LNCaP clone FGC (cell line): Measurements from ENCODE around the gene ARID3A.

Source experiments
- DNase-seq: peaks from one replicate; pipeline ENCODE4 v3.0.0-alpha.2; 2011; ENCODE audit warnings: low read depth
- H3K4me3 ChIP-seq: 2 replicates; pipeline ENCODE4 v1.5.1; 2011; ENCODE audit warnings: mild to moderate bottlenecking, low read depth, low read length, control low read depth
- TF ChIP-seq, protein P1 (sequence below): IDR thresholded peaks from 2 replicates; pipeline ENCODE4 v1.5.1; 2012; ENCODE audit warnings: mild to moderate bottlenecking; ENCODE audit not compliant: control insufficient read depth, insufficient read depth; ENCODE audit errors: extremely low read depth

Gene ARID3A

GRCh38 chr19:971795-972194 is 46.0 kb downstream of the ARID3A start:
- H3K4me3 ChIP-seq, result no peak overlapping the region
- no peak for DNase-seq
- TF ChIP-seq, protein P1, sequence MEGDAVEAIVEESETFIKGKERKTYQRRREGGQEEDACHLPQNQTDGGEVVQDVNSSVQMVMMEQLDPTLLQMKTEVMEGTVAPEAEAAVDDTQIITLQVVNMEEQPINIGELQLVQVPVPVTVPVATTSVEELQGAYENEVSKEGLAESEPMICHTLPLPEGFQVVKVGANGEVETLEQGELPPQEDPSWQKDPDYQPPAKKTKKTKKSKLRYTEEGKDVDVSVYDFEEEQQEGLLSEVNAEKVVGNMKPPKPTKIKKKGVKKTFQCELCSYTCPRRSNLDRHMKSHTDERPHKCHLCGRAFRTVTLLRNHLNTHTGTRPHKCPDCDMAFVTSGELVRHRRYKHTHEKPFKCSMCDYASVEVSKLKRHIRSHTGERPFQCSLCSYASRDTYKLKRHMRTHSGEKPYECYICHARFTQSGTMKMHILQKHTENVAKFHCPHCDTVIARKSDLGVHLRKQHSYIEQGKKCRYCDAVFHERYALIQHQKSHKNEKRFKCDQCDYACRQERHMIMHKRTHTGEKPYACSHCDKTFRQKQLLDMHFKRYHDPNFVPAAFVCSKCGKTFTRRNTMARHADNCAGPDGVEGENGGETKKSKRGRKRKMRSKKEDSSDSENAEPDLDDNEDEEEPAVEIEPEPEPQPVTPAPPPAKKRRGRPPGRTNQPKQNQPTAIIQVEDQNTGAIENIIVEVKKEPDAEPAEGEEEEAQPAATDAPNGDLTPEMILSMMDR, result no peak

DNA sequence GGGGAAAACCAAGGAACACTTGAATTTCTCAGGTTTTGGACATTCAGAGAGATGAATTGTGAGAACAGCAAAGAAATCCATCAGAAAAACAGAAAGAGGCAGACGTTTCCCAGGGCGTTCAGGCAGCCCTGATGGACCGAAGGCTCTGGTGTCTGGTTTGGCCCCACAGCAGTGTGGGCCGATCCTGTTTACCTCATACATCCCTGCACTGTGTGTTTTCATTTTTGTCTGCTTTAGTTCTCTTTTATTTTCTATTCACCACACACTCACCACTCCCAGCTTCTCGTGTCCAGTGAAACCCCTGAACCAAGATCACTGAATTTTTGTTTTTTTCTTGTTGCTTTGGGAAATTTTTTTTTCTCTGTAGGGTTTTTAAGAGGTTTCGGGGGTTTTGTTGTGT is 46.4 kb downstream of the ARID3A start:
- H3K4me3 ChIP-seq, result no peak overlapping the region
- TF ChIP-seq, protein P1, result no peak
- no peak for DNase-seq

DNA sequence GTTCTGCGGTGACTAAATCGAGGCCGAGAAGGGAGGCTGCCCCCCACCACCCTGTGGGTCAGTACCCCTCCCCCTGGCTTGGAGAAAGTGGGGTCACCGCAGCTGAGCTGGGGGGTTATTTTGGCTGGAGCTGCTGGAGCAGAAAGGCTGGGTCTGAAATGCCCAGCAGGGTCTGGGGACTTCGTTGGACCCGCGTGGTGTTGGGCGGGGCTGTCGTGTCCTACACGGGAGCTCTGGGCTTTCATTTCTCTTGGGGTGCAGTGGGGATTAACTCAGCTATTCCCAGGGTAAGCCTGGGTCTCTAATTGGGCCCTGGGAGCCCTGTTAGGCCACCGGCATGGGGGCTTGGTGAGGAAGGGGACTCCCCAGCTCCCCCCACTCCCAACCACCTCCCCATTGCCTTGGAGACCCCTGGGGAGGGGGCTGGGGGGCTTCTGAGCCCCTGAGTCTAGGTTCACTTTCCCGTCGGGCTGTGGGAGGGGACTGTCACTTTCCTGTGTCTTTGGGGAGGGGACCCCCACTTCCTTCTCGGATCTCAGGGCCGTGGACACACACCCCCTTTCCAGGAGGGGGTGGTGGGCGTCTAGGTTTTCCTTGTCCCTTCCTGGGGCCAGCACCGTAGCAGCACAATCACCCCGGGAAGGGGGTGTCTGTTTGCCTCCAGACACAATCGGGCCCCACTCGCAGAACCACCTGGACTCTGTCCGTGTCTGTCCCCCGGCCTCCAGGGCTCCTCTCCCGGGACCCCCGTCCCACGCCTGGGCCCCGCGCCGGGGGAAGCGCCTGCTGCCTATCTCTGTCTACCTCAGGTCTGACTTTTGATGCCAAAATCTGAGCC is 48.1 kb downstream of the ARID3A start:
- no peak for DNase-seq
- no peak overlapping the region for H3K4me3 ChIP-seq
- TF ChIP-seq, protein P1, result no peak

DNA sequence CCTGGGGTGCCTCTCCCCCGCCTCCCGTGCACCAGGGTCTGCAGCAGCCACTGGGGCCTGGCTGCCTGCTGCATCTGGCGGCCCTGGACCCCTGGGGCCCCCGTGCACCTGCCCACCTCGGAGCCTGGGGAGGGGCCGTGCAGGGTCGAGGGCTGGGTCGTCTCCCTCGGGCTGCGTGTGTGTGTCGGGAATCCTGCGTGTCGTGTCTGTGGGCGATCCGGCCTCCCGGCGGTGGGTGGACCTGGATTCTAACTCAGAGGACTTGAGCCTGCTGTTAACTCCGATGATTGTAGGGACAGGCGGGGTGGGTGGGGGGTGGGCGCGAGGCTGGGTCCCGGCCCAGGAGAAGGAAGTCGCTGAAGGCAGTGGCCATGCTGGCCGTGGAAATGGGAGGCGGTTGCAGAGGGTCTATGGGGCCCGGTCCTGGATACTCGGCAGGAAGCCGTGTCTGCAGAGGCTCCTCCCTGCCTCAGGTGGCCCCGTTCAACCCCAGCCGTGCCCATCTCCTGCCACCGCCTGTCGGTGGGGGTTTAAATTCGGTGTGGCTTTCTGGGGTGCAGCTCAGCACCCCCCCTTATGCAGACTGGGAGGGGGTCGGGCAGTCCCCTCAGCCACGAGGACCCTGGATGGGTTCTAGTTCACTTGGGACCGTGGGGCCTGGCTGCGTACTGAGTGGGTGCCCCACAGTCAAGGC is 48.9 kb downstream of the ARID3A start:
- TF ChIP-seq, protein P1, result no peak
- no peak overlapping the region for H3K4me3 ChIP-seq
- no peak for DNase-seq

DNA sequence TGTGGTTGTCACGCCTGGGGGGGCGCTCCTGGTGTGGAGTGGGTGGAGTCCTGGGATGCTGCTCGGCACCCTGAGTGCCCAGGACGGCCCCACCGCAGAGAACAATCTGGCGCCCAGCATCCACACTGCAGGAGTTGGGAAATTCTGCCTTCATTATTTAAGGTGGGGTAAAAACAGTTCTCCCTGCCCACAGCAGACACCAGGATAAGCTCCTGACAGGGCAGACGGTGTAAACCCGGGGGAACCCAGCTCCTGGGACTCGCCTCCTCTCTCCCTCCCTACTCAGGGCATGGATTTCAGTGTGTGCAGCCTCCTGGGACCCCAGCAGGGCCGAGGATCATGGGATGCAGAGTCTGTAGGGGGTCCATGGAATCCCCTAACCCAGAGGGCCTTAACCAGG is 50.6 kb downstream of the ARID3A start:
- no peak for DNase-seq
- no peak overlapping the region for H3K4me3 ChIP-seq
- TF ChIP-seq, protein P1, result no peak

DNA sequence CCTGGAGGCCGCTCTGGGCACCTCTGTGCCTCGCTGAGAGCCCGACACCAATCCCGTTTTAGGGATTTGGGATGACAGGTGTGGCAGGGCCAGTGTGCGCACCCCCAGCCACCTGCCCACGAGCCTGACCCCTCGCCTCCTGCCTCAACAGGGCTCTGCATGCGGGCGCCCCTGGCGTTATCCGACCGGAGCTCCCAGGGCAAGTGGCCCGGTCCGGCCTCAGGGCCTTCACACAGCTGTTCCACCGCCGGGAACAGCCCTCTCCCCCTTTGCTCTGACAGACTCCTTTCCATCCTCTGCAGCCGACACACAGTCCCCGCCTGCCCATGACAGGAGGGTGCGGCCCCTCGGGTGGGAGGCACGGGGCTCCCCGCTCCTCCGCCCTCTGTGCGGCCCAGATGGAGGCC is 51.2 kb downstream of the ARID3A start:
- no peak for DNase-seq
- TF ChIP-seq, protein P1, result no peak
- H3K4me3 ChIP-seq, result no peak overlapping the region
